Left lobe of liver (tissue), 2 donors: Measurements from ENCODE around the gene RP9. TPM values are rescaled to one million over a fixed set of nuclear protein-coding genes. Genes with fewer than 3 reads are reported as not detected.

Source experiments
- ATAC-seq: fragments of 200-7000 bp; cut with Tn5 transposase; one replicate; pipeline ENCODE4 v1.9.1; 2020; ENCODE audit warnings: mild to moderate bottlenecking, moderate library complexity
- DNase-seq: peaks from one replicate; pipeline ENCODE4 v3.0.0-alpha.2; 2020; ENCODE audit warnings: low spot score
- total RNA-seq: library from RNA; stranded (reverse); gene quantifications from one replicate; pipeline ENCODE4 v1.2.1, GENCODE V29; 2021
- donor health status: DM: no; HTN: no; CAD: no; lungs with moderate emphysema.
- donor health status: DM: no; HTN: yes; CAD: no.

RP9 gene
- total RNA-seq, 1 donor from 2014 or later, result 4.6 TPM

DNA sequence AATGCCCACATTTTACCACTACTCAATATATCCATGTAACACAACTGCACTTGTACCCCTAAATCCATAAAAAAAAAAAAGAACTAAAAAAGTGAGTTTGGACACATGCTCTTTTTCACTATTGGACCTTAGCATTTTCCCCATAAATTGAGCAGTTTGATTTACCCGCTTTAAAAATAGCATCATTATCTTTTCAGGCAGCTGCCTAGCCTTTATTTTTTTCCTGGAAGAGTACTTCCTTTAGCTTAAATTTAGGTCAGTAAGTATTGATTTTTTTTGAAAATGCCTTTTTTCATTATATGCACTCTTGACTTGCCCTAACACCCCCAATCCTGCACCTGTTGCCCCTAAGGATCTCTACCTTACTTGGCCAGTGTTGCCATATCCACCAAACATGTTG, 41.3 kb downstream of the RP9 start:
- no peak for ATAC-seq
- DNase-seq, result no peak

GRCh38 chr7:33066771-33067170, 42.4 kb downstream of the RP9 start:
- no peak for DNase-seq
- ATAC-seq, result no peak

DNA sequence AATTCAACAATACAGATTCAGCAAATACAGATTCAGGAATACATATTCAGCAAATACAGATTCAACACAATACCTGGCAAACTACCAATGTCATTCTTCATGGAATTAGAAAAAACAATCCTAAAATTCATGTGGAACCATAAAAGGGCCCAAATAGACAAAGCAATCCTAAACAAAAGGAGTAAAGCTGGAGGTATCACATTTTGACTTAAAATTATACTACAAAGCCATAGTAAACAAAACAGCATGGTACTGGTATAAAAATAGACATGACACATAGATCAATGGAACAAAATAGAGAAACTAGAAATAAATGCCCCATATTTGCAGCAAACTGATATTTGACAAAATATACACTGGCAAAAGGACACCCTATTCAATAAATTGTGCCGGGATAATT, 43.2 kb downstream of the RP9 start:
- ATAC-seq (no peak), DNase-seq (no peak)

DNA sequence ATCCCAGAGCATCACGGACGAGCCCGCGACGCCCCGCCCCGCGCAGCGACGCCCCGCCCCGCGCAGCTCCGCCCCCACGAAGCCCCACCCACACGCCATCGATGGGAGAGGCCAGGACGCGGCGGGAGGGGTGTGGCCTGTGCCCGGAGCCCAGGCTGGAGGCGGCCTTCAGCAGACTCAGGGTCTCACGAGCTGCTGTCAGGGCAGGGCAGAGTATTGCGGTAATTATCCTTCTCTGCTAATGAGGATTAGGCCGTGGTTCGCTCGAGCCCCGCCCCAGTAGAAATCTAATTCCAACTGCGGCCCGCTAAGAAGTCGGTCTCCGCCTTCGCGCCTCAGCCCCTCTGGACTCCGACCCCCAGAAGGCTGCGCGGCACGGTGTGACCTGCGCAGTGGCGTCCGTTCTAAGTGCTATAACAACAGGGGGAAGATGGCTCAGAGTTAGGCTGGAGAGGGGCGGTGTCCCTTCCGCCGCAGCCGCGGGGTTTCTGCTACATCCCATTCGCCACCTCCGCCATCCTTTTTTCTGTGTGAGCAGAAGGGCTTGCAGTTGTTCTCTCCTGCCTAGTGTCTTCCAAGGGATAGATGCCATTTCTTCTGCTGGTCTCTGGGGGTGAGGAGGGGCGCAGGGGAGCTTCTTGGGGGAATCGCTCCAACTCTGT, 46.3 kb downstream of the RP9 start:
- ATAC-seq, result peak; percentile 98
- peak; percentile 94 for DNase-seq

DNA sequence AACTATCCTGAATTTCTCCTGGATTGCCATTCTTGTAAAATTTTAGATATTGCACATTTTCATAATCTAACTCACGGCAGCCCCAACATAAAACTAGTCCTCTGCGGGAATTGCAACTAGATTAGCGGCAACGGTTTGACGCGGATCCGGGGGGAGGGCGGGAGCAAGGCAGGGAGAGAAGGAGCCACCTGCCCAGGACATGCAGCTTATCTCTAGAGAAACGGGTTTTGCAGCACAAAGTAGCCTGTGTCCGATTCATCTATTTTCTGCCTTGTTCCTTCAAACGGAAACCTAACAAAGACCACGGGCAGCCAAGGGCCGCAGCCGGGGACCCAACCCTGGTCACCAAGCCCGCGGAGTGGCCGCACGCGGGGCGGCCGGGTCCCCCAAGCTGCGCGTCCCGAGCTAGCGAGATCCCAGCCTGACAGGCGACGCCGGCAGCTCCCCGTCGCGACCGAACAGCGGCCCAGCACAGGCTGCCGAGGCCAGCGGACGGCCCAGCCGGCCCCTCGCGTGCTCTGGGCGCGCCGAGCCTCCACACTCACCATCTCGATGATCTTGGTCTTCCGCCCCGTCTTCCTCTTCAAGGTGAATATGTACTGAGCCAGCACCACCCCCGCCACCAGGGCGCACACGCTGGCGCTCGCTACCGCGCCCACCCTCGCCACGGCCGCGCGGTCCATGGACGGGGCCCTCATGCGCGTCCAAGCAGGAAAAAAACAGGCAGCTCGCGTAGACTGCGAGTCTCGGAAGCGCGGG, 47.0 kb downstream of the RP9 start, which contains the start of gene NT5C3A:
TSS of gene NT5C3A (minus strand) at position 754 of the 759 bp plus-strand sequence. CDS start at position 683, 71 bp downstream.
- ATAC-seq (peak; percentile 49), DNase-seq (no peak)

- ATAC-seq (no peak), DNase-seq (no peak)
Measured at GRCh38 chr7:33061282-33061937, 47.8 kb downstream of the RP9 start.

- ATAC-seq, result no peak
- no peak for DNase-seq
Measured at GRCh38 chr7:33059635-33060034, 49.6 kb downstream of the RP9 start.

- peak; percentile 53 for ATAC-seq
- no peak for DNase-seq
Measured at GRCh38 chr7:33055158-33055557, 54.0 kb downstream of the RP9 start.

DNA sequence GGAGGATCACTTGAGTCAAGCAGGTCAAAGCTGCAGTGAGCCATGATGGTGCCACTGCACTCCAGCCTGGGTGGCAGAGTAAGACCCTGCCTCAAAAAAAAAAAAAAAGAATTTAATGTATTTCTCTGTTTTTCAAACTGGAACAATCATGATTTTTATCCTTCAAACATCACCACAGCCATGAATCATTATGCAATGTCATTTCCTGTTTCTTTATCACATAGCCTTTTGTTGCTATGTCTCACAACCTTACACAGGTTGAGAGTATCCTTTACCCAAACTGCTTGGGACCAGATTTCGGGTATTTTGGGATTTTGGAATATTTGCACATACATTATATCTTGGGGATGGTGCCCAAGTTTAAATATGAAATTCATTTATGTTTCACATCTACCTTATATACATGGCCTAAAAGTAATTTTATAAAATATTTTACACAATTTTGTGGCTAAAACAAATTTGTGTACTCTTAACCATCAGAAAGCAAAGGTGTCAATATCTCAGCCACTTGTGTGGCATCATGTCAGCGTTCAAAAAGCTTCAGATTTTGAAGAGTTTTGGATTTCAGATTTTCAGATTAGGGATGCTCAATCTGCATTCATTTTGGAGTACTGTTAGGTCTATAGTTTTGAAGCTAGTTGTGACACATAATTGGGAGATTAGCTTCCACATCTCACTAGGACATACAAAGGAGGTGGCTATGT, 54.8 kb downstream of the RP9 start:
- no peak for DNase-seq
- no peak for ATAC-seq

GRCh38 chr7:33053721-33054120, 55.5 kb downstream of the RP9 start:
- no peak for ATAC-seq

DNA sequence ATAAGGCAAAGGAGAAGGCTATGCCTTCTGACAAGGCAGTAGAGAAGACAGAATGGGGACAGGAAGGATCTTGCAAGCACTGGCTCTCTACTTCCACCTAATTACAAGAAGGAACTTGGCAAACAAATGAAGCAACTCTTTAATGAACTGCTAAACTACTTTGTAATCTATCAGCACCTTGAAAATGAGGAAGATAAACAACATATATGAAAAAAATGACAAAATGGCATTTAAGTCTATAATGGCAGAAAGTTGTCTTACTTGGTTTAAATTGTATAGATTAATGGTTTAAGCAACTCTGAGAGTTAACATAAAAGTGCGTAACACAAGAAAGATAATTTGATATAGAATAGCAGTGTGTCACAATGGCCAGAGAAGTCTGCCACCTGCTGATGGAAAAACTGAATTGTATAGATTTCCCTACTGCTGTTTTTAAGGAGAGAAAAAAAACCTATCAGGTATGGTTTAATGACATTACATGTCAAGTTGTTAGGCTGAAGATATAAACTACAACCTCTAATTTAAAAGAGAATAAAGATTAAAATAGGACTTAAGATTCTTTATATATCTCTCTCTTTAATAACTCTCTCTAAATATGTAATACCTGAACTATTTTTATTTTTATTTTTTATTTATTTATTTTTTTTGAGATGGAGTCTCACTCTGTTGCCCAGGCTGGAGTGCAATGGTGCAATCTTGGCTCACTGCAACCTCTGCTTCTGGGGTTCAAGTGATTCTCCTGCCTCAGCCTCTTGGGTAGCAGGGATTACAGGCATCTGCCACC, 58.5 kb downstream of the RP9 start:
- DNase-seq, result no peak
- peak; percentile 85 for ATAC-seq

More at GRCh38 chr7:33053721-33054120, 55.5 kb downstream of the RP9 start:
- DNase-seq, result no peak

- DNase-seq, result no peak
- no peak for ATAC-seq
Measured at GRCh38 chr7:33048704-33049103, 60.5 kb downstream of the RP9 start.

DNA sequence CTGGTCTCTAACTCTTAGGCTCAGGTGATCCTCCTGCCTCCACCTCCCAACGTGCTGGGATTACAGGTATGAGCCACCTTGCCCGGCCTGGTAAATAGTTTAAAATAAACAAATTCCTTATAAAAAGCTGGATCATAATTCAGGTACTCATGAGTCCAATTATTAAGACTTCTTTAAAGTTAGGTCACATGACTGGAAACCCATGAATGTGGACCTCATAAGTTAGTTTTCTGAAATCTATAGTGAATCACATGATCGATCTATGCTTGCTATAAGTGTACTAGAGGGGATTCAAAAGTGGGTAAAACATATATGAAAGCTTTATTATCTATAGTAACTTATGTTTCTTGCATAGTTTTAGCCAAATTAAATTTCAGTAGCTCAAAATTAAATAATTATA, 60.9 kb downstream of the RP9 start:
- DNase-seq (no peak), ATAC-seq (no peak)

DNA sequence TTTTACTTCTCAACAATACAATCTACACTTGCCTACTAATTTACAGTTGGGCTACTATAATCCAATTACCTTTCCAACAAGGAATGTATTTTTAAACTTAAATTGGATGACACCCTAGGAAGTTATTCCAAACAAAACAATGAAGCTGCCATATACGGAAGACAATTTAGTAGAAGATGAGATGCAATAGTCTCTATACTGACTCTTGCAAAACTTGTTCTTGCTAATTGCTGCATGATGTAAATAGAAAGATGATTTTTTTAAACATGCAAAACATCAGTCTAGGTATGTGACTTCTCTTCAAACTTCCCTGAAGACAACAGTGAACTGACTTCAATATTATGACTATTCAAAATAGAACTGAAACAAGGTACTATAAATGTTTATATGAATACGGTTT, 64.2 kb downstream of the RP9 start:
- DNase-seq (no peak), ATAC-seq (no peak)

Other genes starting within 250 kb of the RP9 start
- 8.5 TPM for gene KBTBD2, start 217.6 kb downstream of the RP9 start, total RNA-seq
- gene FKBP9, start 152.0 kb downstream of the RP9 start, total RNA-seq, result 32.8 TPM
- gene NT5C3A, start 46.6 kb downstream of the RP9 start, total RNA-seq, result 7.3 TPM
- 6.3 TPM for gene BBS9, start 20.2 kb upstream of the RP9 start, total RNA-seq